Lung (tissue), 12 donors: ENCODE results near the gene ARFIP1. TPM values are rescaled to one million over a fixed set of nuclear protein-coding genes. Genes with fewer than 3 reads are reported as not detected.

Experiments used
- ATAC-seq: fragments of 200-7000 bp; cut with Tn5 transposase; one replicate; pipeline ENCODE4 v1.9.1; 2020; ENCODE audit warnings: moderate number of reproducible peaks; ENCODE audit not compliant: insufficient read depth, low FRiP score
- DNase-seq, 3 donors: peaks; one replicate each; pipeline ENCODE4 v3.0.0-alpha.2; 2013 to 2017
- H3K27ac ChIP-seq, 2 donors: one replicate each; pipeline ENCODE4 v1.5.1; 2013; ENCODE audit warnings: mild to moderate bottlenecking in 2 of 2, moderate library complexity in 2 of 2, control low read depth in 1 of 2, inconsistent platforms in 1 of 2, low read depth in 1 of 2, low read length in 1 of 2
- H3K27me3 ChIP-seq, 3 donors: one replicate each; pipeline ENCODE4 v1.5.1; 2013; ENCODE audit warnings: low read length in 2 of 3; ENCODE audit not compliant: control insufficient read depth in 3 of 3, insufficient read depth in 3 of 3
- H3K36me3 ChIP-seq, 4 donors: one replicate each; pipeline ENCODE4 v1.5.1; 2013; ENCODE audit warnings: low read length in 4 of 4, mild to moderate bottlenecking in 1 of 4, moderate library complexity in 1 of 4; ENCODE audit not compliant: control insufficient read depth in 4 of 4, insufficient read depth in 4 of 4
- H3K4me1 ChIP-seq, 5 donors: one replicate each; pipeline ENCODE4 v1.5.1; 2013; ENCODE audit warnings: low read length in 5 of 5, mild to moderate bottlenecking in 2 of 5, moderate library complexity in 1 of 5; ENCODE audit not compliant: control insufficient read depth in 5 of 5, insufficient read depth in 5 of 5
- H3K4me3 ChIP-seq: one replicate; pipeline ENCODE4 v1.5.1; 2013; ENCODE audit warnings: mild to moderate bottlenecking, control low read depth, moderate library complexity
- H3K9ac ChIP-seq, 2 donors: one replicate each; pipeline ENCODE4 v1.5.1; 2013; ENCODE audit warnings: low read length in 2 of 2, control low read depth in 1 of 2; ENCODE audit not compliant: insufficient read depth in 1 of 2
- H3K9me3 ChIP-seq, 4 donors: one replicate each; pipeline ENCODE4 v1.5.1; 2013; ENCODE audit warnings: low read length in 3 of 4, mild to moderate bottlenecking in 1 of 4, moderate library complexity in 1 of 4; ENCODE audit not compliant: control insufficient read depth in 4 of 4, insufficient read depth in 3 of 4
- CTCF ChIP-seq: IDR thresholded peaks from 2 replicates; pipeline ENCODE4 v1.5.1; 2012; ENCODE audit warnings: mild to moderate bottlenecking; ENCODE audit errors: control extremely low read depth, extremely low read depth
- WGBS, 2 donors: extraction: QIAGEN DNeasy Blood & Tissue Kit; methylation state at CpG; one replicate each; pipeline ENCODE4 v1.1.7; 2013; 5-methylcytosine and 5-hydroxymethylcytosine counted together
- polyA plus RNA-seq, 2 donors: library from polyadenylated mRNA; stranded (reverse); fragments of 200-250 nt; gene quantifications; one replicate each; pipeline ENCODE4 v1.2.1, GENCODE V29; 2013
- total RNA-seq, 2 donors: library from RNA; depleted of rRNA in 1 of 2; stranded (reverse); fragments of >200 nt in 1 of 2; gene quantifications; one replicate each; pipeline ENCODE4 v1.2.1, GENCODE V29; 2014 to 2021
- donor health status: control.
- donor health status: control.
- donor health status: Bipolar disorder and iron deficiency.
- donor health status: healthy.
- donor health status: DM: yes; HTN: yes; CAD: no.

ARFIP1 gene
- total and polyA plus RNA-seq, 4 donors = 20.9 to 65.8 (median 25.1) TPM

- WGBS, 2 donors = 81 to 90% methylated on average over 11 of the region's 11 CpGs
- Histone ChIP-seq H3K4me3 (no peak overlapping the region), H3K27me3 (no peaks in the 10 kb centered on the region), H3K4me1 (no peaks in the 10 kb centered on the region), H3K9me3 (peaks cover 0 to 5% (median 0%) of the 10 kb centered on the region in 4 donors), H3K27ac (no peak overlapping the region), H3K36me3 (peaks cover 0 to 7% (median 3%) of the 10 kb centered on the region in 4 donors), H3K9ac (no peak overlapping the region)
- no peak for TF ChIP-seq CTCF
- ATAC-seq = no peak
- no peak for DNase-seq
Measured at GRCh38 chr4:152843481-152844090, 63.8 kb downstream of the ARFIP1 start.

- no peaks in the 10 kb centered on the region for H3K27me3 ChIP-seq
- H3K27ac ChIP-seq = no peak overlapping the region
- no peak for ATAC-seq
- DNase-seq = no peak
- no peak overlapping the region for H3K4me3 ChIP-seq
- no peaks in the 10 kb centered on the region for H3K9me3 ChIP-seq
- H3K36me3 ChIP-seq = peaks cover 0 to 3% (median 0%) of the 10 kb centered on the region in 4 donors
- H3K4me1 ChIP-seq = peaks cover 0 to 12% (median 0%) of the 10 kb centered on the region in 5 donors
- WGBS, 2 donors = 96 to 100% methylated on average over 1 of the region's 1 CpG
- H3K9ac ChIP-seq = no peak overlapping the region
- no peak for TF ChIP-seq CTCF
Measured at GRCh38 chr4:152847376-152847775, 67.6 kb downstream of the ARFIP1 start.

GRCh38 chr4:152848508-152848907 is 68.8 kb downstream of the ARFIP1 start:
- Histone ChIP-seq H3K27ac (no peak overlapping the region), H3K4me1 (peaks cover 0 to 12% (median 0%) of the 10 kb centered on the region in 5 donors), H3K9me3 (peaks cover 0 to 9% (median 4%) of the 10 kb centered on the region in 4 donors), H3K27me3 (no peaks in the 10 kb centered on the region), H3K9ac (no peak overlapping the region), H3K36me3 (peaks cover 0 to 3% (median 0%) of the 10 kb centered on the region in 4 donors), H3K4me3 (no peak overlapping the region)
- TF ChIP-seq CTCF = no peak
- DNase-seq (no peak), ATAC-seq (no peak)
- WGBS, 2 donors = 93 to 95% methylated on average over 3 of the region's 3 CpGs
